ENCODE results near the gene SLC25A1.

- TF ChIP-seq CTCF (IDR thresholded peaks at IDR 0.05) (no peak), POLR2A (IDR thresholded peaks at IDR 0.05) (no peak)
Observed at GRCh38 chr22:19187716-19188563, 9.4 kb upstream of the SLC25A1 start.
